Measurements from ENCODE around the gene TMEM250. TPM values are rescaled to one million over a fixed set of nuclear protein-coding genes. Genes with fewer than 3 reads are reported as not detected.
A peak's percentile ranks its signal among the peaks of the same experiment; 100 is the strongest.

TMEM250 gene
- total RNA-seq, 1 experiment from 2014 or later, result 37.5 TPM

DNA sequence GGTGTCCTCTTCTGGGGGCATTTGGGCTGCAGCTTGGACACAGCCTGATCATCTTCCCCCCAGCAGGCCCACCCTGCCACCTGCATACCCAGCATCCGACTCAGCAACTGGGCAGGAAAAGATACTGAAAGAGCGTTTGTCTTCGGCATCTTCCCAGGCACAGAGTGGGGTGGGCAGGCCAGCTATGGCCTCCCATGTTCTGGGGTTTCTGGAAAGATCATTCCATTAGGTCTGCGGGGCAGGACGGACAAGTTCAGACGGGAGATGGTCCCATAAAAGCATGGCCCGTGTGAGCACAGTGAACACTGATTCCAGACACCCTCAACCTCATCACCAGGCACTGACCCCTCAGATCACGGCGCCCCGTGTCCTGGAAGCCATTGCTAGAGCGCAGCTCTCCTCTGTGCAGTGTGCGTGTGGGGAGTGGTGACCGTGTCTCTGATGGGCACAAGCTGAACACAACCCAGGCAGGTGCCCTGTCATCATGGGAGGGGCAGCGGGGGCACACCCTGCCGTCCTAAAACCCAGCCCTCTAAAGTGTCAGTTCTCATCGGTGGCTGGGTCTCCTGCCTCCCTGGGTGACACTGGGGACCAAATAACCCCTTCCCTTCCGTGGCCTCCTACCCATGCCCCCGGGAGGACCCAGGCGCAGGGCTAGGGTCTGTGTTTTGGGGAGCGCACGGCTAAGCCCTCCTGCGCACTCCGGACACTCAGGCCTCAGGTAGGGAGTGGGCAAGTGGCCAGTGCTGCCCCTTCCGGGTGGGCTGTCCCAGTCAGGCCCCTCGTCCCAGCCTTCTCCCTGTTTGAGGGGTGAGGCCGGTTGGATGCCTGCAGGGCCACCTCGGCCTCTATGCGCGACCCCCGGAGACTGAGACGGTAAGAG, 13.2 kb upstream of the TMEM250 start:
- H3K4me1 ChIP-seq (ENCODE audit: control insufficient read depth in 1 of 2, insufficient read depth in 2 of 2, low read length in 2 of 2), result peaks cover 3 to 19% of the 10 kb centered on the region in 2 experiments; a peak in 3 of 4 replicates
- H3K79me2 ChIP-seq (ENCODE audit: insufficient read depth, low read length), result no peaks in the 10 kb centered on the region
- no peaks in the 10 kb centered on the region for H3K9me2 ChIP-seq (ENCODE audit: insufficient read depth)
- CTCF ChIA-PET, result no interaction called here
- RAD21 ChIA-PET (ENCODE audit: low non-redundant PET in 1 of 2, low total read pairs in 2 of 2, uncharacterized antibody in 2 of 2, unreplicated experiment in 2 of 2), result no interaction called here
- no peak overlapping the region for H3K4me3 ChIP-seq (replicated peaks in 1 of 2; ENCODE audit: low read depth in 1 of 2, low read length in 2 of 2)
- no peak for TF ChIP-seq EZH2 (IDR thresholded peaks at IDR 0.05)
- H3K4me2 ChIP-seq (ENCODE audit: low read length), result peak overlapping the region; percentile 23
- no peak overlapping the region for H3K27ac ChIP-seq (ENCODE audit: low read depth, low read length)
- no peaks in the 10 kb centered on the region for H3K9me3 ChIP-seq (ENCODE audit: control insufficient read depth in 1 of 2, insufficient read depth in 1 of 2, low read depth in 1 of 2, low read length in 2 of 2)
- intact Hi-C loops (cut with micrococcal nuclease), result loop anchor here (2.0 kb wide), 1 partner anchor 151 kb away; no protein-coding TSS in a partner anchor
- H2AFZ ChIP-seq (ENCODE audit: low read depth, low read length, poor library complexity, severe bottlenecking), result no peak overlapping the region
- H4K20me1 ChIP-seq (ENCODE audit: insufficient read depth), result no peaks in the 10 kb centered on the region
- no peaks in the 10 kb centered on the region for H3K36me3 ChIP-seq (ENCODE audit: control insufficient read depth in 1 of 2, insufficient read depth in 2 of 2, low read length in 2 of 2)
- H3K9ac ChIP-seq (ENCODE audit: low read length), result no peak overlapping the region
- BruUV-seq (replicated peaks), result no TSS peak
- no peaks in the 10 kb centered on the region for H3K27me3 ChIP-seq (ENCODE audit: insufficient read depth, low read length)
- POLR2A ChIA-PET, result no interaction called here
- ATAC-seq, result no peak; the same call in 1 of the 2 replicates
- DNase-seq (ENCODE audit: low read depth, low spot score), result no peak

DNA sequence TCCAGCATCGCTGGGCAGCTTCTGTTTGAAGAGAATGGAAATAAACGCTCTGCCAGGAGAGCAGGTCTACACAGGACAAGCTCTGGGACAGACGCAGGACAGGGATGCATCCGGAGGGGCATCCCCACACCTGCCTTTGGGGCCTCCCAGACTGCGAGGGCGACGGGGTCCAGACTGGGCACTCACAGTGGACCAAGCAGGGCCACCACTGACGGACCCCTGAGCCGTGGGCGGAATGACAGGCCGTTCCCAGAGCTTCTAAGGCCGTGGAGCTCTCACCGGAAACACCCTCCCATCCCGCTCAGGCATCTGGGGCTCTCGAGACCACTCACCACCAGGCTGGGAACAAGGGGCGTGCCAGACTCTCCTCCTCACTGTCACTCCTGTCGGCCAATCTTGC, 10.5 kb upstream of the TMEM250 start:
- POLR2A ChIA-PET, result no interaction called here
- Histone ChIP-seq H3K79me2 (ENCODE audit: insufficient read depth, low read length) (no peaks in the 10 kb centered on the region), H3K9me3 (ENCODE audit: control insufficient read depth in 1 of 2, insufficient read depth in 1 of 2, low read depth in 1 of 2, low read length in 2 of 2) (no peaks in the 10 kb centered on the region), H3K9ac (ENCODE audit: low read length) (no peak overlapping the region), H3K36me3 (ENCODE audit: control insufficient read depth in 1 of 2, insufficient read depth in 2 of 2, low read length in 2 of 2) (no peaks in the 10 kb centered on the region), H3K9me2 (ENCODE audit: insufficient read depth) (no peaks in the 10 kb centered on the region), H4K20me1 (ENCODE audit: insufficient read depth) (no peaks in the 10 kb centered on the region), H3K27me3 (ENCODE audit: insufficient read depth, low read length) (no peaks in the 10 kb centered on the region), H3K4me1 (ENCODE audit: control insufficient read depth in 1 of 2, insufficient read depth in 2 of 2, low read length in 2 of 2) (peaks cover 3 to 19% of the 10 kb centered on the region in 2 experiments; a peak in 3 of 4 replicates), H2AFZ (ENCODE audit: low read depth, low read length, poor library complexity, severe bottlenecking) (no peak overlapping the region), H3K27ac (ENCODE audit: low read depth, low read length) (no peak overlapping the region), H3K4me3 (replicated peaks in 1 of 2; ENCODE audit: low read depth in 1 of 2, low read length in 2 of 2) (no peak overlapping the region), H3K4me2 (ENCODE audit: low read length) (no peak overlapping the region)
- intact Hi-C loops (cut with micrococcal nuclease), result no loop called here
- ATAC-seq (no peak), DNase-seq (ENCODE audit: low read depth, low spot score) (no peak)
- RAD21 ChIA-PET (ENCODE audit: low non-redundant PET in 1 of 2, low total read pairs in 2 of 2, uncharacterized antibody in 2 of 2, unreplicated experiment in 2 of 2), result no interaction called here
- CTCF ChIA-PET, result no interaction called here
- no TSS peak for BruUV-seq (replicated peaks)
- no peak for TF ChIP-seq POLR2AphosphoS5 (IDR thresholded peaks at IDR 0.05; ENCODE audit: low read depth, low read length)
- TF ChIP-seq YY1 (IDR thresholded peaks at IDR 0.05; ENCODE audit: extremely low read depth, insufficient replicate concordance, low read depth, low read length), result no peak
- no peak for TF ChIP-seq SIN3A (IDR thresholded peaks at IDR 0.05; ENCODE audit: low read depth)
- no peak for TF ChIP-seq FOSL1 (IDR thresholded peaks at IDR 0.05; ENCODE audit: low read depth)
- TF ChIP-seq POLR2A (IDR thresholded peaks at IDR 0.05; ENCODE audit: borderline replicate concordance, extremely low read depth, insufficient read depth, insufficient read length), result no peak
- no peak for TF ChIP-seq ZBTB33 (IDR thresholded peaks at IDR 0.05; ENCODE audit: extremely low read depth, insufficient replicate concordance, low read length)
- TF ChIP-seq, protein P1, sequence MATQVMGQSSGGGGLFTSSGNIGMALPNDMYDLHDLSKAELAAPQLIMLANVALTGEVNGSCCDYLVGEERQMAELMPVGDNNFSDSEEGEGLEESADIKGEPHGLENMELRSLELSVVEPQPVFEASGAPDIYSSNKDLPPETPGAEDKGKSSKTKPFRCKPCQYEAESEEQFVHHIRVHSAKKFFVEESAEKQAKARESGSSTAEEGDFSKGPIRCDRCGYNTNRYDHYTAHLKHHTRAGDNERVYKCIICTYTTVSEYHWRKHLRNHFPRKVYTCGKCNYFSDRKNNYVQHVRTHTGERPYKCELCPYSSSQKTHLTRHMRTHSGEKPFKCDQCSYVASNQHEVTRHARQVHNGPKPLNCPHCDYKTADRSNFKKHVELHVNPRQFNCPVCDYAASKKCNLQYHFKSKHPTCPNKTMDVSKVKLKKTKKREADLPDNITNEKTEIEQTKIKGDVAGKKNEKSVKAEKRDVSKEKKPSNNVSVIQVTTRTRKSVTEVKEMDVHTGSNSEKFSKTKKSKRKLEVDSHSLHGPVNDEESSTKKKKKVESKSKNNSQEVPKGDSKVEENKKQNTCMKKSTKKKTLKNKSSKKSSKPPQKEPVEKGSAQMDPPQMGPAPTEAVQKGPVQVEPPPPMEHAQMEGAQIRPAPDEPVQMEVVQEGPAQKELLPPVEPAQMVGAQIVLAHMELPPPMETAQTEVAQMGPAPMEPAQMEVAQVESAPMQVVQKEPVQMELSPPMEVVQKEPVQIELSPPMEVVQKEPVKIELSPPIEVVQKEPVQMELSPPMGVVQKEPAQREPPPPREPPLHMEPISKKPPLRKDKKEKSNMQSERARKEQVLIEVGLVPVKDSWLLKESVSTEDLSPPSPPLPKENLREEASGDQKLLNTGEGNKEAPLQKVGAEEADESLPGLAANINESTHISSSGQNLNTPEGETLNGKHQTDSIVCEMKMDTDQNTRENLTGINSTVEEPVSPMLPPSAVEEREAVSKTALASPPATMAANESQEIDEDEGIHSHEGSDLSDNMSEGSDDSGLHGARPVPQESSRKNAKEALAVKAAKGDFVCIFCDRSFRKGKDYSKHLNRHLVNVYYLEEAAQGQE (IDR thresholded peaks at IDR 0.05; ENCODE audit: low read depth), result no peak
- TF ChIP-seq CTCF (IDR thresholded peaks at IDR 0.05 in 2 of 3, conservative IDR thresholded peaks at IDR 0.05 in 1 of 3; ENCODE audit: borderline replicate concordance in 1 of 3, insufficient read depth in 1 of 3, low read depth in 2 of 3, low read length in 2 of 3), result no peak
- TF ChIP-seq SP1 (IDR thresholded peaks at IDR 0.05; ENCODE audit: low read depth), result no peak
